Epithelial cell of prostate (primary cell): ENCODE measurements around the gene C1orf52.

ENCODE experiments used
- DNase-seq: peaks from one replicate; pipeline ENCODE4 v3.0.0-alpha.2; 2011; ENCODE audit warnings: low read depth, low spot score
- H3K27ac ChIP-seq: fragments of 450-650 bp; 2 replicates; pipeline ENCODE4 v1.5.1; 2017; ENCODE audit warnings: mild to moderate bottlenecking

C1orf52 gene

GRCh38 chr1:85259118-85259911, at the start of gene C1orf52:
C1orf52 (minus strand) TSS chr1:85259662; CDS start chr1:85259633, 29 bp downstream.
- peak within 1 kb of the TSS; percentile 42 for H3K27ac ChIP-seq
- peak; percentile 41 for DNase-seq

GRCh38 chr1:85308833-85309350, 49.4 kb upstream of the C1orf52 start:
- no peak overlapping the region for H3K27ac ChIP-seq
- DNase-seq = no peak

GRCh38 chr1:85307987-85308832, 48.7 kb upstream of the C1orf52 start:
- no peak overlapping the region for H3K27ac ChIP-seq
- no peak for DNase-seq

DNA sequence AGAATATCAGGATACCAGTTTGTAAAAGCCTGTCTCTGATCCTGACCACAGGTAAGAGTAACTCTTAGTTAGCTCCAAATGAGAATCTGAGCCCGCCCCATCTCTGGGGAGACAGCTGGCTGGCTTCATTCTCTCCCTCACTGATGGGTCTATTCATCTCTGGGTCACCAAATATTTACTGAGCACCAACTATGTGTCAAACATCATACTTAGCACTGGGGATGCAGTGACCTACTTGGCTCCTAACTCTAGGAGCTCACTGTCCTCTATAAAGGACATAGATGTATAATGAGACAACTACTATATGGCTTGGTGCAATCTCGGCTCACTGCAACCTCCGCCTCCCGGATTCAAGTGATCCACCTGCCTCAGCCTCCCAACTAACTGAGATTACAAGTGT, 46.8 kb upstream of the C1orf52 start:
- no peak for DNase-seq
- no peak overlapping the region for H3K27ac ChIP-seq

DNA sequence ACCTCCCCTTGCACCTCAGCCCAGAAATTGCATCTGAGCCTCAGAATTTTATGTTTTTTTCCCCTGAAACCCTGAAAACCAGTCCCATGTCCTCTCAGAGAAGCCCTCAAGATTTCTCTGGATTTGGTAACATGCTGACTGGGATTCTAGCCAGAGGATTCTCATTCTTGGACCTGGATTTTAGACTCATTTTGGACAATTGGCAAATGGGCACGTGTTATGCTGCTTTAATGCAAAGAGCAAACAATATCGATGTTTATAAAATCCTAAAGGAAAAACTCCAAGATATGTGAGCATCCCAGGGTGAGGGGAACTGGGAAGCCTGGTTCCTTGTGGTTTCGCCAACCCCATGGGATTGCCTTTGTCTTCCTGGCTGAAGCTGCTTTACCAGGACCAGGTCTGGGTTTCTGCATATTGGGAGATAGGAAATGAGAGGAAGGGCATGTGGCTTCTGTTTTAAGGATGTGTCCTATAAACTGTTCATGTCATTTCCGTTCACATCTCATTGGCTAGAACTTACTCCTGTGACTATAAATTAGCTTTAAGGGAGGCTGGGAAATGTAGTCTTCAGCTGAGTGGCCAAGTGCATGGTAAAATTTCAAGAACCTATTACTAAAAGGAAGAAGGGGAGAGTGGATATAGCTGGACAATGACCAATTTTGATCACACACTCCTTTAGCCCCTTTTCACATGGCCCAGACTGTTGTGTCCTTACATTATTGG, 44.1 kb upstream of the C1orf52 start:
- DNase-seq = no peak

DNA sequence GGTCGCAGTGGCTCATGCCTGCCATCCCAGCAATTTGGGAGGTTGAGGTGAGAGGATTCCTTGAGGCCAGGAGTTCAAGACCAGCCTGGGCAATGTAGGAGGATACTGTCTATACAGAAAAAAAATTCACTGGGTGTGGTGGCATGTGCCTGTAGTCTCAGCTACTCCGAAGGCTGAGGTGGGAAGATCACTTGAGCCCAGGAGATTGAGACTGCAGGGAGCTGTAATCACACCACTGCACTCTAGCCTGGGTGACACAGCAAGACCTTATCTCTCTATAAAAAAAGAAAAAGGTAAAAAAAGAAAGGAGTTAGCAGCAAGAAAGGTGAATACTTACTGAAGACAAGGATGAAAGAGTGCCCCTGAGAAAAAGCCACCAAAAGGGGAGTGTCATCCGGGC, 40.7 kb upstream of the C1orf52 start:
- no peak overlapping the region for H3K27ac ChIP-seq
- no peak for DNase-seq

More for the DNA sequence above, 44.1 kb upstream of the C1orf52 start:
- no peak overlapping the region for H3K27ac ChIP-seq

GRCh38 chr1:85297855-85298629, 38.6 kb upstream of the C1orf52 start:
- H3K27ac ChIP-seq = peak overlapping the region; percentile 96
- DNase-seq = peak; percentile 95

GRCh38 chr1:85297538-85297854, 38.0 kb upstream of the C1orf52 start:
- peak overlapping the region; percentile 96 for H3K27ac ChIP-seq
- DNase-seq = no peak

GRCh38 chr1:85296980-85297379, 37.5 kb upstream of the C1orf52 start:
- peak overlapping the region; percentile 96 for H3K27ac ChIP-seq
- DNase-seq = peak; percentile 51

- DNase-seq = no peak
- H3K27ac ChIP-seq = peak overlapping the region; percentile 96
Observed at GRCh38 chr1:85295654-85296053, 36.2 kb upstream of the C1orf52 start.

GRCh38 chr1:85295006-85295431, 35.6 kb upstream of the C1orf52 start:
- H3K27ac ChIP-seq = peak overlapping the region; percentile 96
- DNase-seq = peak; percentile 84

DNA sequence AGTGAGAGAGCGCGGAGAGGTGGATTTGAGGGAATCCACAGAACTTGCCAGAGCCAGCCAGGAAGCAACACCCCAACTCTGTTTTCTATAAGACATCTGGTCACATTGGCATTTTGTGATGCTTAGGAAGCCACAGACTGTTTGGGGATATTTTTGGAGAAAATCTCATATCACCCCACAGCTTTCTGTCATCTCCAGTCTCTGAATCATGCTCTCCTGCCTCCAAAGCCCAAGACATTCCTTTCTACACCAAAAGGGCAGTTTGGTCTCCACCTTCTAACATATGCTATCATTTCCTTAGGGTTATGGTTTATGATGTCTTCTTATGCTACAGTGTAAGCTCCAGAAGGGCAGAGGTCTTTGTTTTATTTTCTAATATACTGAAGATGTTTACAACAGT, 31.4 kb upstream of the C1orf52 start:
- peak overlapping the region; percentile 88 for H3K27ac ChIP-seq
- no peak for DNase-seq

- H3K27ac ChIP-seq = peak overlapping the region; percentile 88
Observed at GRCh38 chr1:85289848-85290335, 30.4 kb upstream of the C1orf52 start.

GRCh38 chr1:85289207-85289847, 29.9 kb upstream of the C1orf52 start:
- DNase-seq = peak; percentile 97
- H3K27ac ChIP-seq = peak overlapping the region; percentile 88

More at GRCh38 chr1:85289848-85290335, 30.4 kb upstream of the C1orf52 start:
- peak; percentile 27 for DNase-seq

DNA sequence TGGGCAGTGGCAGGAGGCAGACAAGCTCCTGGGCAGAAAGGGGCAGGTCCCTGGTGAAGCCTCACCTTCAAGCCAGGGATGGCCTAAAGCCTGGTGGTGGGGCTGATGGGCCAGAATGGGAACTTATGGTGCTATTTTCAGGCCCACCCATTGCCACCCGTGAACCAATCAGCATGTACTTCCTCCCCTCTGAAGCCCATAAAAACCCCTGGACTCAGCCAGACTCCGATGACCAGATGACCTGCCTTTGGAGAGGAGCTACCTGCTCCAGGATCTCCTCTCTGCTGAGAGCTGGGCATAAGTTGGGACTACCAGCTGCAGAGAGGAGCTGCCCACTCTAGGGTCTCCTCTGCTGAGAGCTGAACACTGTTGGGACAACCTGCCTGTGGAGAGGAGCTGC, 24.7 kb upstream of the C1orf52 start:
- no peak for DNase-seq
- no peak overlapping the region for H3K27ac ChIP-seq

GRCh38 chr1:85283475-85284199, 24.2 kb upstream of the C1orf52 start:
- DNase-seq = no peak
- no peak overlapping the region for H3K27ac ChIP-seq

GRCh38 chr1:85282424-85282823, 23.0 kb upstream of the C1orf52 start:
- DNase-seq = no peak
- H3K27ac ChIP-seq = no peak overlapping the region

GRCh38 chr1:85280636-85281035, 21.2 kb upstream of the C1orf52 start:
- no peak for DNase-seq
- H3K27ac ChIP-seq = no peak overlapping the region
